K562 (cell line): ENCODE results near the gene PSMA7. TPM values are rescaled to one million over a fixed set of nuclear protein-coding genes. Genes with fewer than 3 reads are reported as not detected.
A peak's percentile ranks its signal among the peaks of the same experiment; 100 is the strongest.

Source experiments
- ATAC-seq: fragments of 200-7000 bp; cut with Tn5 transposase; 3 replicates; pipeline ENCODE4 v1.9.1; 2020; ENCODE audit warnings: moderate library complexity
- BruUV-seq: library from RNA; stranded (reverse); fragments of 400-500 nt; replicated peaks from 2 replicates; lab custom pipeline; 2021; lab: Mats Ljungman, UMichigan
- CTCF ChIA-PET: fragments of 300-600 bp; formaldehyde crosslinking; extraction: SDS; loops from one replicate; lab custom pipeline; 2021; ENCODE audit warnings: low intra/inter-chr PET ratio; lab: Yijun Ruan, JAX
- POLR2A ChIA-PET: fragments of 300-600, 350-650 bp; sonication (Branson Sonifier 250); formaldehyde crosslinking; extraction: SDS; loops from one replicate; lab custom pipeline; 2021; ENCODE audit warnings: antibody characterized with exemption, inconsistent platforms; lab: Yijun Ruan, JAX
- DNase-seq, 4 experiments: peaks; one replicate each; pipeline versions ENCODE4 v3.0.0 to v3.0.0-alpha.2; 2011 to 2018; ENCODE audit warnings: low spot score in 3 of 4, mixed read lengths in 3 of 4; ENCODE audit errors: extremely low read depth in 1 of 4
- FAIRE-seq: peaks from 2 replicates; lab custom pipeline; 2011; peaks lifted over from hg19 to GRCh38; lab: Jason Lieb, UNC
- H2AFZ ChIP-seq: 2 replicates; pipeline ENCODE4 v1.6.0; 2011; ENCODE audit warnings: low read depth, low read length, control low read depth, inconsistent platforms
- H3K27ac ChIP-seq: fragments of 200-600 bp; 3 replicates; pipeline ENCODE4 v1.8.0; 2011; ENCODE audit warnings: low read depth, mild to moderate bottlenecking, control low read depth, inconsistent platforms, low read length, moderate library complexity, mixed read lengths; ENCODE audit errors: extremely low read depth
- H3K27me3 ChIP-seq, 2 experiments: fragments of 300-600 bp in 1 of 2; 2 replicates in 1 of 2; 3 replicates in 1 of 2; pipeline versions ENCODE4 v1.6.0 to v1.8.0; 2011; ENCODE audit warnings: inconsistent platforms in 2 of 2, low read length in 2 of 2, mild to moderate bottlenecking in 1 of 2, mixed read lengths in 1 of 2, moderate library complexity in 1 of 2; ENCODE audit not compliant: control insufficient read depth in 2 of 2, insufficient read depth in 2 of 2
- H3K36me3 ChIP-seq: fragments of 300-600 bp; 3 replicates; pipeline ENCODE4 v1.8.0; 2011; ENCODE audit warnings: mild to moderate bottlenecking, low read length, inconsistent platforms; ENCODE audit not compliant: control insufficient read depth, insufficient read depth
- H3K4me1 ChIP-seq, 2 experiments: fragments of 200-600 bp in 1 of 2; replicated peaks in 1 of 2; 2 replicates in 1 of 2; 3 replicates in 1 of 2; pipeline versions ENCODE4 v1.5.1 to v1.8.0; 2011; ENCODE audit warnings: inconsistent platforms in 2 of 2, low read length in 2 of 2, mild to moderate bottlenecking in 1 of 2, mixed read lengths in 1 of 2, moderate library complexity in 1 of 2; ENCODE audit not compliant: control insufficient read depth in 2 of 2, insufficient read depth in 2 of 2
- H3K4me2 ChIP-seq: 2 replicates; pipeline ENCODE4 v1.6.1; 2011; ENCODE audit warnings: low read length, control low read depth, inconsistent platforms, mixed read lengths; ENCODE audit not compliant: insufficient read depth
- H3K4me3 ChIP-seq: fragments of 200-600 bp; sonication (generic), shearing (Covaris generic); 2 replicates; pipeline ENCODE4 v1.5.1; 2016; ENCODE audit warnings: control low read depth, inconsistent platforms
- H3K79me2 ChIP-seq: fragments of 200-600 bp; 3 replicates; pipeline ENCODE4 v1.8.0; 2011; ENCODE audit warnings: low read length, inconsistent platforms; ENCODE audit not compliant: control insufficient read depth, insufficient read depth
- H3K9ac ChIP-seq, 2 experiments: 2 replicates each; pipeline versions ENCODE4 v1.6.0 to v1.6.1; 2011; ENCODE audit warnings: low read depth in 2 of 2, low read length in 2 of 2, control low read depth in 1 of 2, inconsistent platforms in 1 of 2, mild to moderate bottlenecking in 1 of 2, mixed read lengths in 1 of 2; ENCODE audit not compliant: insufficient read depth in 1 of 2
- H3K9me1 ChIP-seq: one replicate; pipeline ENCODE4 v1.6.0; 2011; ENCODE audit warnings: inconsistent platforms, mild to moderate bottlenecking, low read length, moderate library complexity; ENCODE audit not compliant: control insufficient read depth, insufficient read depth
- H3K9me3 ChIP-seq: replicated peaks from 2 replicates; pipeline ENCODE4 v1.5.1; 2011; ENCODE audit warnings: low read depth, low read length, inconsistent platforms; ENCODE audit not compliant: control insufficient read depth, insufficient read depth
- H4K20me1 ChIP-seq: replicated peaks from 2 replicates; pipeline ENCODE4 v1.6.1; 2011; ENCODE audit warnings: low read length, inconsistent platforms, mixed read lengths; ENCODE audit not compliant: control insufficient read depth, insufficient read depth
- GABPB1 ChIP-seq: sonication (generic); formaldehyde crosslinking; IDR thresholded peaks from 2 replicates; pipeline ENCODE4 v1.8.0; 2022; ENCODE audit warnings: mild to moderate bottlenecking, missing genetic modification reagents
- NELFE ChIP-seq: IDR thresholded peaks from 2 replicates; pipeline ENCODE4 v1.6.1; 2011; ENCODE audit warnings: mild to moderate bottlenecking; ENCODE audit not compliant: insufficient read depth, insufficient read length
- NEUROD1 ChIP-seq: fragments of 150-350 bp; IDR thresholded peaks from 2 replicates; pipeline ENCODE4 v1.6.1; 2014; ENCODE audit warnings: borderline replicate concordance, low read length, low read depth; ENCODE audit not compliant: partially characterized antibody
- PHB2 ChIP-seq: fragments of 450-650 bp; IDR thresholded peaks from 2 replicates; pipeline ENCODE4 v1.6.1; 2017; ENCODE audit warnings: low read depth
- POLR2G ChIP-seq: fragments of 200-400 bp; formaldehyde crosslinking; IDR thresholded peaks from 2 replicates; pipeline ENCODE4 v1.6.1; 2017; ENCODE audit warnings: low read depth, mild to moderate bottlenecking, antibody characterized with exemption, low read length, moderate library complexity
- RFX5 ChIP-seq: IDR thresholded peaks from 2 replicates; pipeline ENCODE4 v1.6.1; 2011; ENCODE audit warnings: low read depth, mild to moderate bottlenecking, improper control_type of control experiment, low read length
- SREBF1 ChIP-seq: fragments of 150-350 bp; IDR thresholded peaks from 2 replicates; pipeline ENCODE4 v1.6.1; 2014; ENCODE audit warnings: antibody characterized with exemption, low read depth, low read length, borderline replicate concordance
- WGBS: fragments of 100-300 bp; shearing (Covaris generic); methylation state at CpG from one replicate; pipeline ENCODE4 v1.1.6; 2016; ENCODE audit warnings: low coverage, mixed read lengths; ENCODE audit not compliant: insufficient coverage; ENCODE audit errors: missing lambda C conversion rate; 5-methylcytosine and 5-hydroxymethylcytosine counted together
- in situ Hi-C: fragments of 300-500 bp; cut with MboI; formaldehyde crosslinking; loops from 4 replicates; pipeline ENCODE4 v1.15.0; 2018; ENCODE audit warnings: inconsistent platforms, mixed read lengths
- intact Hi-C: fragments of 100-400 bp; cut with micrococcal nuclease; formaldehyde crosslinking; loops from 2 replicates; pipeline ENCODE4 v1.14.2; 2022
- polyA plus RNA-seq, 8 experiments: library from polyadenylated mRNA; depleted of rRNA in 4 of 8; stranded (reverse) in 5 of 8; unstranded in 3 of 8; fragments of >200 nt; fragmentation: Nextera tagmentation in 2 of 8; fragmentation: Illumina TruSeq in 1 of 8; extraction: Ambion mirVana in 2 of 8; extraction: Trizol in 1 of 8; gene quantifications; 2 replicates each; pipeline versions ENCODE4 v1.2.1 to v1.2.3, GENCODE V29; 2011 to 2014; ENCODE audit warnings: inconsistent platforms in 1 of 8, missing spikeins in 1 of 8
- total RNA-seq, 7 experiments: library from RNA; depleted of rRNA in 6 of 7; stranded (reverse); fragments of >200 nt in 6 of 7; fragmentation: Illumina TruSeq in 2 of 7; extraction: Trizol in 2 of 7; gene quantifications; 2 replicates each; pipeline versions ENCODE4 v1.2.1 to v1.2.3, GENCODE V29; 2011 to 2021; ENCODE audit warnings: low replicate concordance in 1 of 7

PSMA7 gene
- total and polyA plus RNA-seq, 9 of the 15 experiments (the other 6 are each of a cell fraction or from before 2014, with no cell fraction given), result 257 to 510 (median 393) TPM

- no peak overlapping the region for H3K27ac ChIP-seq
- CTCF ChIA-PET, result no interaction called here
- H4K20me1 ChIP-seq, result 0 out of 2 replicates have a peak, but pooled peaks cover 4% of the 10 kb centered on the region
- H3K9ac ChIP-seq, result no peak overlapping the region; a peak in 1 of 4 replicates
- no peak for FAIRE-seq
- H3K36me3 ChIP-seq, result peaks cover 74% of the 10 kb centered on the region; the same call in 2 of the 3 replicates
- H2AFZ ChIP-seq, result no peak overlapping the region
- in situ Hi-C loops (no loop called here), intact Hi-C loops (no loop called here)
- peaks cover 3% of the 10 kb centered on the region for H3K9me1 ChIP-seq
- ATAC-seq, result no peak
- DNase-seq, result no peak
- H3K4me3 ChIP-seq, result no peak overlapping the region
- no peaks in the 10 kb centered on the region for H3K79me2 ChIP-seq
- TF ChIP-seq NELFE (no peak), NEUROD1 (no peak), GABPB1 (CRISPR knock-in tag) (no peak), SREBF1 (no peak), POLR2G (peak; percentile 59), PHB2 (no peak), RFX5 (no peak)
- H3K9me3 ChIP-seq, result no peaks in the 10 kb centered on the region
- no TSS peak for BruUV-seq
- no peaks in the 10 kb centered on the region for H3K27me3 ChIP-seq
- POLR2A ChIA-PET, result interaction anchor here (0.6 kb wide), 1 partner anchor 23 kb away, joined by 4 read pairs; the partner anchor contains the start of genes PSMA7 and SS18L1
- no peak overlapping the region for H3K4me2 ChIP-seq
- H3K4me1 ChIP-seq, result peaks cover 0 to 16% of the 10 kb centered on the region in 2 experiments; a peak in 1 of 5 replicates
- 92% methylated on average over 23 of the region's 25 CpGs for WGBS
Observed at GRCh38 chr20:62165762-62166399, 22.7 kb upstream of the PSMA7 start.
